Stimulated activated CD4-positive, alpha-beta T cell treated with anti-CD3 and anti-CD28 coated beads, Interleukin-2, amount 100 ng/mL, for 4 hours (primary cell): Measurements from ENCODE around the gene SLN.
"Not testable (repeated sequence)": the region's sequence is repeated elsewhere in the genome, so short reads cannot be mapped to it uniquely, and the experiment has no call there.

ENCODE experiments used
- DNase-seq: peaks from one replicate; pipeline ENCODE4 v3.0.0-alpha.2; 2020; ENCODE audit warnings: low read depth

SLN gene

DNA sequence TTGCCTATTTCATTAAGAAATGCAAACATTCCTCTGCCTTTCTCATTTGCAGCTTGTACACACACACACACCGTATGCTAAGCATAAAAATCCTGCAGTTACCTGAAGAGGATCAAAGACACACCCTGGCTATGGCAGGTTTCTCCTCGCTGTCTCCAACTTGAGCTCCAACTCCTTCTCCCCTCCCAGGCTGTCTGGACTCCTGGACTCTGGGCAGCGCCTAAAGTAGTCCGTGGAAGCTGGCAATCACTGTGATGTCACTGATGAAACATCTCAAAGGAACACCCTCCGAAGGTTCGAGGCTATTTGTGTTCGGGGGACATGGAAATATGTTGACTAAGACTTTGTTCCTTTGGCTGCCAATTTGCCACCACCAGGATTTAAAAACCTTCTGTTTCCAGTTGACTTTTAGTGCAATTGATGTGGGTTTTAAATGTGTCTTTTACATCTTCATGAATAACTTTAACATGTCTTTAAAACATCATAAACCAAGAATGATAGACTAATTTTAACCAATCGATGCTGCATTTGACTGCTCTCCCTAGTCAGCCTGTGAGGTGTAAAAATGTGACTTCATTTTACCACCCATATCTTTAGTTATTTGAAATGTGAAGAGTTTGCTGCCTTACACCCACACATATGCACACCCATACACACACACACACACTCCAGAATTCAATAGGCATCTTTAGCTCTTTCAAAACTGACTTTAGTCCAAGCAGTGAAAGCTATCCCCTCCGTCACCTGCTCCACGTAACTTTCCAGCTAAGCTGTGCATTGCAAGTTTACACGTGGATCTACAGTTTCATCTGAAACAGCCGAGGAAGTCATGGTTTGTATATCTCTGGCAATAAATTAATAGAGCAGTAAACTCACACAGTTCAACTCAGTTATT, at the start of gene SLN:
SLN (minus strand) TSS at position 196 of the 895 bp plus-strand sequence.
- no peak for DNase-seq

DNA sequence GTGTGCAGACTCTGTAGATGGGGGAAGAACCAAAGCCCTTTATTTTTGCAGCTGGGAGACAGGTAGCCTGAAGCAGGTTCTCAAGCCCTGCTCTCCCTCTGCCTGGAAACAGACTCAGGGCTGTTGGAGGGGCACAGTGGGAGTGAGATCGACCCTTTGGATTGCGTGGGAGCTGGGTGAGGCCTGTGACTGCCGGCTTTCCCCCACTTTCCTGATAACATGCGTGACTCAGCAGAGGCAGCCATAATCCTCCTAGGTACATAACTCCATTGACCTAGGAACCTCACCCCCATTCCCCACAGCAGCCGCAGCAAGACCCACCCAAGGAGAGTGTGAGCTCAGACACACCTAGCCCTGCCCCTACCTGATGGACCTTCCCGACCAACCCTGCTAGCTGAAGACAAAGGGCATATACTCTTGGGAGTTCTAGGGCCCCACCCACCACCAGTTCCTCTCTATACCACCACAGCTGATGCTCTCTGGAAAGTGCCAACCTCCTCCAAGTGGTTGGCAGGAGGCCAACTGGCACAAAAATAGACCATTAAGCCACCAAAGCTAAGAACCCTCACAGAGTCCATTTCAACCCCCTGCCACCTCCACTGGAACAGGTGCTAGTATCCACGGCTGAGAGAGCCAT, 47.0 kb upstream of the SLN start:
- not testable (repeated sequence) for DNase-seq

DNA sequence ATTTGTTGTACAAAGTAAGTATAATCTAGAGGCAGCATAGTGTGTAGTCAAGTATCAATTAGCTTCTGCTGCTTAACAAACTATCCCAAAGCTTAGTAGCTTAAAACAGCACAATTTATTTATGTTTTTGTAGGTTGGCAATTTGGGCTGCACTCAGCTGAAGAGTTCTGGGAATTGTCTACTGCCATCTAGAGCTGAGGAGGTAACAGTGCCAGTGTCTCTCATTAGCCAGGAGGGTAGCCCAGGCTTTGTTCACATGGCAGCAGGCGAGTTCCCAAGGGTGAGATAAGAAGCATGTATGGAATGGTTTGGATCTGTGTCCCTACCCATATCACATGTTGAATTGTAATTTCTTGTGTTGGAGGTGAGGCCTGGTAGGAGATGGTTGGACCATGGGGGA, 45.8 kb upstream of the SLN start:
- DNase-seq: no peak

DNA sequence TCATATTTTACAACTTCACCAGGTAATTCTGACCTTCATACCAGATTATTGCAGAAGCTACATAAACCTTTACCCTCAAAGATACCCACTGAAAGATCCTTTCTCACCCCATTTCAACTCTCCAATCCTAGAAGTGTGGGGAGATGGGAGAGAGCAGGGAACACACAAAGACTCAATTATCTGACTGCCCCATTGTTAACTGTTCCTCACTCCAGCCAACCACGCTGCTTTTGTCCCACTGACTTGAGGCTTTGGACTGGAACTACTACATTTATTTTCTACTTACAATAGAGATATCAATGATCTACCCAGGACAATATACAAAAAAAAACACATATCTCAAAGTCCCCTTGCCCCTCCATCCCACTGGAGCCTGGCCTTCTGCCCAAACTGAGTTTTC, 44.7 kb upstream of the SLN start:
- no peak for DNase-seq

DNA sequence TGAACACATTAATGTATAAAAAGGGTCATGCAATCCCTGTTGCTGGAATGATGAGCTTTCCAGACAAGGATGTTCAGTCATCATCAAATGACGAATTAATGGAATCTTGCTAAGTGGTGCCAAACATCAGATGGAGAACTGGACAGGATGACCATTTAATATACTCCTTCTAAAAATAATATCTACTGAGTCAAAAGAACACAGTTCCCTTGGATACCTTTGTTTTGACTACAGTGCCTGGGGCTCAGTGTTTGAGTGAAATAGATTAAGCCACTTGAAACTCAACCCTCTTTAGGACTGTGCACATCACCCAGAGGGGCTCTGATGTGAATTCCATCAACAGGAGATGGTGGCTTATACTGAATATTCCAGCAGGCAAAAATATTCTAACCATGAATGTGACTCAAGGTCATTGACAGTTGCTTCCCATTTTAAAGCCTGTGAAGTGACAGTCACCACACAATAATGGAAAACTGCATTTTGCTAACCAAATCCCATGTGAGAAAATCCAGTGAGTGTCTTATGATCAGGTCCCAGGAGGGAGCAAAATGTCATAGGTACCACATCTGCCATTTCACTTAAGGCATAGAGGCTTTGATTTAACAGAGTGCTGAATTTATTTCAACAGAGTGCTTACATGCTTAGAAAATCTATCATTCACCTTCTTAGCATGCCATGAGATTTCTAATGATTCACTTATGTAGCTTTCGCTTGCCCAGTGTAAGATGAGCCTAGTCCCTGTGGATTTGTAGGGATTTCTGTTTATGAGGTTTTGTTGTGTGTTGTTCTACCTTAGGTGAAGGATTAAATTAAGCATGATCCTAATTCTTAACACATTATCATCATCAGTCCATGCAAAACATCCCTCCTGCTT, 41.3 kb upstream of the SLN start:
- DNase-seq: no peak

DNA sequence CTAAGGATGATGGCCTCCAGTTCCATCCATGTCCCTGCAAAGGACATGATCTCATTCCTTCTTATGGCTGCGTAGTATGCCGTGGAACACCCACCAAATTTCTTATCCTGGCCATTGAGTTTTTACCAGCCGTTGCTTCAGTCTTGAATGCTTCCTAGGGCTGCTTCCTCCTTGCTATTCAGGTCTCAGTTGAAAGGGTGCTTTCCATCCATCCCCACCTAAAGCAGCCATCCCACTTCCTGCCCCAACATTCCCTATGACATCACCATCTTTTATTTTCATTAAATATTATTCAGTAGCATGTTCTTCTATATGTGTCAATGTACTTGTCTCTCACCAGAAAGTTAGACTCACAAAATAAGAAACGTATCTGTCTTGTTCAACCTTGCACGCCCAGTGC, 40.7 kb upstream of the SLN start:
- DNase-seq: no peak

DNA sequence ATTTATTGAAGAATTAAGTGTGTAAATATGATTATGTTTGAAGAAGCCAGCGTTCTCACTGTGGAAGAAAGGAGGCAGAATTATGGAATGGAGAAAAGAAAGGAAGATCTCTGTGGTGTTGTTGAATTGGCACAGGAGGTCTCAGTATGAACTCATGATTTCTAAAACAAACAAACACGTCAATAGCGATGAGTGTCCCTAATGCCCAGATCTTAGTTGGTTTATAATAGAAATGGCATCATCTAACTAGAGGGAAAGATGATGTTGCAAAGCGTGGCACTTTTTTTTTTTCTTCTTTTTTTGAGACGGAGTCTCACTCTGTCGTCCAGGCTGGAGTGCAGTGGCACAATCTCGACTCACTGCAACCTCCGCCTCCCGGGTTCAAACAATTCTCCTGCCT, 39.2 kb upstream of the SLN start:
- DNase-seq: no peak

DNA sequence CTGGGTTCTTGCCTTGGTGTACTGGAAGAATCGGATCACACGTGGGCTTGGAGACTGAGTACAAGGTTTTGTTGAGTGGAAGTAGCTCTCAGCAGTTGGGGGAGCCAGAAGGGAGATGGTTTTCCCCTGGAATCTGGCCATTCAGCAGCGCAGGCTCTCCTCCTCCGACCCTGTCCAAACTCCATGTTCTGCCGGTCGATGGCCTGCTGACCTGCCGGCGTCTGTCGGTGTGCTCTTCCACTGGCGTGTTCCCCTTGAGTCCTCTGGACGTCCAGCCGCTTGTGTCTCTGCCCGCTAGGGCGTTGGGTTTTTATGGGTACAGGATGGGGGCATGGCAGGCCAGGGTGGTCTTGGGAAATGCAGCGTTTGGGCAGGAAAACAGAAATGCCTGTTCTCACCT, 38.5 kb upstream of the SLN start:
- DNase-seq: no peak

DNA sequence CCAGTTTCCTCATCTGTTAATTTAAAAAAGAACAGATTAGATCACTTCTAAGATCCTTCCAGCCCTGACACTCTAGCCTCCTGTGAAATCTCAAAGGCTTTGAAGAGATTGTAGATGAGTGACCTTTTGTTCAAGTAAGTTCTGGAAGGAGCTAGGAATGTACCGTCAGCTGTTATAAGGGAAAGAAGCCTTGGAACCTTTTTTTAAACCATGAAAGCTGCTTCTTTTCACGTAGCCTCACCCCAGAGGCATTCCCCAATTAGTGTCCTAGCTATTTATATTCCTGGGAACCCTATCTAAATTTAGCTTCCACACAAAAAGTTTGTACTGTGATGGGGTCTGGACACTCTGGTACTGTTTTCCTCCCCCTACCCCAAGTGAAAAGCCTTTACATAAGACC, 35.8 kb upstream of the SLN start:
- no peak for DNase-seq

DNA sequence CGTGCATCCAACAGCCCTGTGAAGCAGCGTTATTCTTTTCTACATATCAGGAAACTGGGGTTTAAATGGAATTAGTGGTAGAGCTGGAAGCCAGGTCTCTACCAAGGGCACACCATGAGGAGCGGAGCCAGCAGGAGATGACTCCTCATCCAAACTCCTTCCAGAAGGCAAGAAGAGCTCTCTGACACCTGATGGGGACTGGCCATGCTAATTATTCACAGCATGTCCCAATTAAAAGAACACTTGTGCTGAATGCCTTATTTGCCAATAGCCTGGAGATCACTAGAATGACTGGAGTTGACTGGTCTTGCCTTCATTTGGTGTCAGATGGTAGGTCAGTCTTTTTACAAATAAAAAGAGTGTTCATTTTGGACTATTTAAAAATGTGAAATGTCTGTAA, 32.9 kb upstream of the SLN start:
- DNase-seq: no peak

DNA sequence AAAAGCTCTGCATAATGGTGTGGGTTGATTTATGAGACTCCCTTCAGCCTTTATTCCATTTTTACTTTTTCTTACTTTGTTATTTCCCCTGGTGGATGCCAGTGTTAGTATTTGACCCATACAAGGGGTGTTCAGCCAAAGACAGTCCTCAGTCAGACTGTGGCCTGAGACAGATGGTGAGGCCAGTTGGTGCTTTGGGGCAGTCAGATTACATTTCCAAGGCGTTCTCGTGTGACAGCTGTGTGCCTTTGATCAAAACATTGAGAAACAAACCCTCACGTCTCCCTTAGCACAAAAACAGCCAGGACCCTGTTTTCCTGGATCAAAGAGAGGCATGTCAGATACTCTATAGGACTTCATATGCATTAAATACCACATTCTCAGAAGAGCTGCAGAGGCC, 31.3 kb upstream of the SLN start:
- DNase-seq: no peak

DNA sequence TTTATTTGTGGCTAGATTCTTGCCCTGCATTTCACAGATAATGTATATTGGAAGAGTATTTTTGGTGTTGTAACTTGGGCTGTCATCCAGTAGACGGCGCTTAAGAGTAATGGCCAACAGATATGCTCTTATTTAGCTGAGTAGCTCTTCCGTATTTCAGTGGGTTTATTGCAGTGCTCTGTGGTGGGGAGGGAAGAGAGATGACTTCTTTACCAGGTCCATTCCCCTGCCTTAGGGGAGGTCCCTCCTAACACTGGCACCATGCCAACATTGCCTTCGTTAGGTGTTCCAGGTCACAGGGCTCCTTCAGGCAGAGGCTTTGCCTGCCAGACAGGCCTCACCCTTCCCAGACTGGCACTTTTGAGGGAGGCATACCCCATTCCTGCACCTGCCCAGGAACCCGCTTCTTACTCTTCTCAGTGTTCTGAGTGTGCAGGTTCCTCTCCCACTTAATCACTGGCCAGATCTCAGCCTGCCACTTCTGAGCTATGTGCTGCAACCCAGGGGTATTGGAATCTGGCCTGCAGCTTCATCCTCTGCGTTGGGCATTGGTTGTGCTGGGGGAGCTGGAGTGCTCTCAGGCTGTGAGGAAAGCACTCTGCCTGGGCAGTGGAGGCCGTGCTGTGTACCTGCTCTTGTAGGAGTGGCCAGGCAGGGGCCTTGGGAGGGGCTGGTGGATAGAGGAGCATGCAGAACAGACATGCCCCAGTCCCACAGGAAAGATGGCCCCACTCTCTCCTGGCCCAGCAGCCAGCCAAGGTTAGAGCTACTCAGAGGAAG, 29.4 kb upstream of the SLN start:
- DNase-seq: no peak

DNA sequence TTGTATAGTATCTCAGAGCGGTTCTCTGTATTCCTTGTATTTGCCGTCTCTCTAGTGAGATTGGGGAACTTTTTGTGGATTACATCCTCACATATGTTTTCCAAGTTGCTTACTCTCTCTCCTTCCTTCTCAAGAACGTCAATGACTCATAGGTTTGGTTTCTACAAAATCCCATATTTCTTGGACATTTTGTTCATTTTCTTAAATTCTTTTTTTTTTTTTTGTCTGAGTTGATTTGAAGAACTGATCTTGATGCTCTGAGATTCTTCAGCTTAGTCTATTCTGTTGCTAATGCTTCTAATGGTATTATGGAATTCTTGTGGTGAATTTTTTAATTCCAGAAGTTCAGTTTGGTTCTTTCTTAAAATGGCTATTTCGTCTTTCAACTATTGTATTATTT, 28.4 kb upstream of the SLN start:
- no peak for DNase-seq

DNA sequence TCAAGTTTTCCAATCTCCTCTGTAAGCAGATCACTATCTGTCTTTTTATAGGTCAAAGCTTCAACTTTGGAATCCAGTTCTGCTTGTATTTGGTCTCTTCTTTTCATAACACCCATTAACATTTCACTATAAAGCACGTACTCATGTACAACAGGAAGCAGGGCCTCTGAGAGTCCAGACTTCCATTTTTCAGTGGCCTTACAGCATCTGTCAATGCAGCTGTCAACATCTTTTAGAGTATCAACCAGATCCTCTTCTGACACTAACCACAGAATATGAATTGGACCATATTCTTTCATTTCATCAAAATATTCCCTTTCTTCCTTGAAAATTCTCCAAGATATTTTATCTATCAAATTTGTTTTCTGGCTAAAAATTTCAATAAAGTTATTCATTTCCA, 24.7 kb upstream of the SLN start:
- DNase-seq: no peak

DNA sequence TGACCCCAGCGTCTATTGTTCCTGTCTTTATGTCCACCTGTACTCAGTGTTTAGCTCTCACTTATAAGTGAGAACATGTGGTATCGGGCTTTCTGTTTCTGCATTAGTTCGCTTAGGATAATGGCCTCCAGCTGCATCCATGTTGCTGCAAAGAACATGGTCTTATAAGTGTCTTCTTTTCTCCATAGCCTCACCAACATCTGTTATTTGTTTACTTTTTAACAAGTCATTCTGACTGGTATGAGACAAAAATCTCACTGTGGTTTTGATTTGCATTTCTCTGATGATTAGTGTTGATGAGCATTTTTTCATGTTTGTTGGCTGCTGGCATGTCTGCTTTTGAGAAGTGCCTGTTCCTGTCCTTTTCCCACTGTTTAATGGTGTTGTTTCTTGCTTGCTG, 21.7 kb upstream of the SLN start:
- no peak for DNase-seq

DNA sequence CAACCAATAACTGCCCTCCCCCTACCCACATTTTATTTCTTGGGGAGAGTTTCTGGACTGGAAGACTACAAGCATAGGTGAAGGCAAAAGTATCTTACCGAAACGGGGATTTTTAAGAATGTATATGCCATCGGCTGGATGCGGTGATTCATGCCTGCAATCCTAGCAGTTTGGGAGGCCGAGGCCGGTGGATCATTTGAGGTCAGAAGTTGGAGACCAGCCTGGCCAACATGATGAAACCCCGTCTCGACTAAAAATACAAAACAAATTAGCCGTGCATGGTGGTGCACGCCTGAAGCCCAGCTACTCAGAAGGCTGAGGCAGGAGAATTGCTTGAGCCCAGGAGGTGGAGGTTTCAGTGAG, 20.8 kb upstream of the SLN start:
- DNase-seq: no peak

DNA sequence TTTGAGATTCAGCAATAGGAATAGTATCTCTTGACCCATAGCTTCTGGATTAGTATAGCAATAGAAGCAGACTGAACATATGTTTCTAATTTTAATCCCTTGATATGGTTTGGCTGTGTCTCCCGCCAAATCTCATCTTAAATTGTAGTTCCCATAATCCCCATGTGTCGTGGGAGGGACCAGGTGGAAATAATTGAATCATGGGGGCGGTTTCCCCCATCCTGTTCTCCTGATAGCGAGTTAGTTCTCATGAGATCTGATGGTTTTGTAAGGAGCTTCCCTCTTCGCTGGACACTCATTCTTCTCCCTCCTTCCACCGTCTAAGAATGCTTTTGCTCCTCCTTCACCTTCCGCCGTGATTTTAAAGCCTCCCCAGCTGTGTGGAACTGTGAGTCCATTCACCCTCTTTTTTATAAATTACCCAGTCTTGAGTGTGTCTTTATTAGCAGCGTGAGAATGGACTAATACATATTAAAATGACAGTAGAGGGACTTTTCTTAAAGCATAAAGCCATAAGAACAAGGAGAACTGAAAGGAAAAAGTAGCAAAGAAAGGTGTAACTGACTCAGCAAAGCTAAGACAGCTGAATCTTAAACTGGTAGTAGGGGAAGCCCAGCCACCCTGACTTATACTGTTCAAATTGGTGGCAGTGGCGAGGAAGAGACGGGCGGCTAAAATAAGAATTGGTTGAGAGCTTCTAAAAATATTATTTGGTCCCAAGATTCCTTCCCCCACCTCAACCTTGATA, 20.3 kb upstream of the SLN start:
- DNase-seq: no peak

DNA sequence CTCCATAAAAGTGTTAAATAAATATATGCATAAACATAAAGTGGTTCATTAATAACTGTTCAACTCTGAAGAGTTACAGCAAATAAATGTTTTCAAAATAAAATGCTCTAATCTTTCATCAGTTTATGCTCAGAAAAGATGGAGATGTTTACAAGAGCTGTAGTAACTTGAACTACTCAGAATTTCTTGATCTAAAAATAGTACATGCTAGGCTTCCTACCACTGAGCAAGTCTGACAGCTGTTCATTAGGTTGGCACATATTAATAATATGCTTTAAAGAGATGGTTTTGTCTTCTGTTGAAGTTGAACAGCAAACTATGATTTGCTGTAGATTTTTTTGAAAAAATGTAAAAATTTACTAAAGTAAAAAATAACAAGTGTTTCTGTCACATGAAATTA, 10.8 kb upstream of the SLN start:
- DNase-seq: no peak

DNA sequence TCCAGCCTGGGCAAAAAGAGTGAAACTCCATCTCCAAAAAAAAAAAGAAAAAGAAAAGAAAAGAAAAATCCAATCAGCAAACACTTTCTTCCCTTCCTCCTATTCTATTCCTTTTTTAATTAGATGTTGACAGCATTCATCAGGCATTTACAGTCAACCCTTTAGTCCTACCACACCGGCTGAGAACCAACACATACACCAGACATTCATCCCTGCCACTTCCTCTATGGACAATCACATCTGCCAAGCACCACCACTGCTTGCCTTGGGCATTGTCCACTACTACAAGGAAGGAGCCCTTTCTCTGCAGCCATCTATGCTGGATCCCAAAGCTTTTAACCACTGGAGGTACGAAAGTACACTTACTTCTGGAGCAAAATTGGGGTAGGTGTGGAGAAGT, 9.4 kb upstream of the SLN start:
- DNase-seq: no peak

DNA sequence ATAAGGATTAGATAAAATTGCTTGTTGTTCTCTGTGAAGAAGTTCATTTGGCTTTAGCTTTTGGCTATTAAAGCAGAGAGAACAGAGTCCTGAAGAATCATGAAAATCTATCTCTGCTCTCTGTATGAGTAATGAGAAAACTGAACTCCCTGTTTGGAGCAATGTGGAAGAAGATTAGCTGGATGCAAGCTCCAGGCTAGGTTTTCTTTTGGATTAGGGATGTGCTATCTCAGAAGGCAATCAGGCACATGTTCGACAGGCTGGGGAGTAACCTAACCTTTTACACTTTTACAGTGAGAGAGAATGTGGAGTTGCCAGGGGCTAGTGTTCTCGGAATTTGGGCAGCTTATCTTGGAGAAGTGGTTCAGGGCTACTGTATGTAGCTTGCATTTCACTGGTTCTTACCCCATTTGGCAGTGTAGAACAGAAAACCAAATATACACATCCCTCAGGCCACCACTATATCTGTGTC, 8.5 kb upstream of the SLN start:
- DNase-seq: no peak
